ENCODE results near the gene PTPRA. TPM values are rescaled to one million over a fixed set of nuclear protein-coding genes. Genes with fewer than 3 reads are reported as not detected.

PTPRA gene
- total RNA-seq, 1 experiment from 2014 or later = 45.2 TPM

DNA sequence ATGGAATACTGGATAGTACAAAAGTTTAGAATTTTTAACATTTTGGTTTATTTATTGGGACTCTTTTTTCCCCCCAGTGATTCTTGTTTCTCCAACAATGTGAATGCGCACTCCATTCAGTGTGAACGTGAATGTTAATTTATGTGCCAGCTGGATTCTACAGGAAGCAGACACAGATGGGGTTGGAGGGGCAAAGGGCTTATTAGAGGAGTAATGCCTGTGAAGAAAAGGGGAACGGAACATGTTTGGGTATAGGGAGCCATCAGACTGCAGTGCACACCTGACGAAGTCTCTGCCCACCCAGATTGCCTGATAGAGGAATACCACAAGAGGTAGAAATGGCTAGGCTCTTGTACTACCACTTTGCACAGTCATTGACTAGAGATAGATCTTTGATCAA is 48.2 kb downstream of the PTPRA start:
- no peak overlapping the region for H3K23ac ChIP-seq (ENCODE audit: insufficient read length, low read depth, low read length)
- no peak for DNase-seq
- no peak overlapping the region for H2AK5ac ChIP-seq (ENCODE audit: insufficient read length, low read length)
- H3K4ac ChIP-seq (ENCODE audit: low read depth, low read length) = no peak overlapping the region
- H4K20me1 ChIP-seq (ENCODE audit: control insufficient read depth, insufficient read depth, insufficient read length) = no peaks in the 10 kb centered on the region
- no peak overlapping the region for H2BK15ac ChIP-seq (ENCODE audit: low read depth, low read length)
- no peak overlapping the region for H3K27ac ChIP-seq (ENCODE audit: insufficient read length, low read depth, low read length)
- no peak overlapping the region for H3T11ph ChIP-seq (ENCODE audit: low read length)
- peak overlapping the region in 2 of 3 experiments; percentile 12 to 47; a peak in 1 of 7 replicates for H3K27ac Mint-ChIP-seq
- H3K79me2 ChIP-seq (ENCODE audit: insufficient read depth, low read length) = peaks cover 3% of the 10 kb centered on the region; the same call in 1 of the 2 replicates
- WGBS (ENCODE audit: extremely low coverage, insufficient read length, low lambda C conversion rate) = no CpG with 5 or more reads among the region's 4 CpGs
- H3K9ac ChIP-seq (ENCODE audit: extremely low read depth, insufficient read length, low read length) = no peak overlapping the region
- H2BK120ac ChIP-seq (ENCODE audit: low read depth, low read length, poor library complexity, severe bottlenecking) = no peak overlapping the region
- H3K27me3 Mint-ChIP-seq (ENCODE audit: low read depth) = no peaks in the 10 kb centered on the region
- H3K79me1 ChIP-seq (ENCODE audit: insufficient read depth, low read depth, low read length, poor library complexity, severe bottlenecking) = peaks cover 5% of the 10 kb centered on the region
- peaks cover 4 to 25% (median 22%) of the 10 kb centered on the region in 3 experiments; a peak in 6 of 7 replicates for H3K36me3 Mint-ChIP-seq (ENCODE audit: insufficient read depth in 1 of 3, low read depth in 3 of 3)
- no peak overlapping the region for H4K91ac ChIP-seq (ENCODE audit: insufficient read length, low read depth, low read length)
- no peak overlapping the region for H2BK12ac ChIP-seq (ENCODE audit: insufficient read length, low read depth, low read length)
- no peaks in the 10 kb centered on the region for H3K27me3 ChIP-seq (ENCODE audit: insufficient read depth, low read length)
- H3K23me2 ChIP-seq (ENCODE audit: insufficient read length, low read depth, low read length, poor library complexity, severe bottlenecking) = no peaks in the 10 kb centered on the region
- H2BK5ac ChIP-seq (ENCODE audit: insufficient read length, low read length) = no peak overlapping the region
- peaks cover 27 to 32% of the 10 kb centered on the region in 2 experiments for H3K4me1 Mint-ChIP-seq
- no peak overlapping the region for H3K18ac ChIP-seq (ENCODE audit: insufficient read length, low read depth, low read length)
- H3K9me3 ChIP-seq (ENCODE audit: control insufficient read depth, low read depth, low read length) = no peaks in the 10 kb centered on the region
- no peak overlapping the region for H3K56ac ChIP-seq (ENCODE audit: insufficient read length, low read depth, low read length)
- no peak overlapping the region for H4K5ac ChIP-seq (ENCODE audit: insufficient read length, low read depth, low read length)
- H2BK20ac ChIP-seq (ENCODE audit: low read depth, low read length, poor library complexity, severe bottlenecking) = no peak overlapping the region
- H3K4me1 ChIP-seq (ENCODE audit: insufficient read depth, low read length) = peaks cover 12% of the 10 kb centered on the region
- no peak overlapping the region for H2AFZ ChIP-seq (ENCODE audit: low read length)
- H3K4me2 ChIP-seq (ENCODE audit: insufficient read depth, insufficient read length, low read length) = no peak overlapping the region
- TF ChIP-seq, protein P1, sequence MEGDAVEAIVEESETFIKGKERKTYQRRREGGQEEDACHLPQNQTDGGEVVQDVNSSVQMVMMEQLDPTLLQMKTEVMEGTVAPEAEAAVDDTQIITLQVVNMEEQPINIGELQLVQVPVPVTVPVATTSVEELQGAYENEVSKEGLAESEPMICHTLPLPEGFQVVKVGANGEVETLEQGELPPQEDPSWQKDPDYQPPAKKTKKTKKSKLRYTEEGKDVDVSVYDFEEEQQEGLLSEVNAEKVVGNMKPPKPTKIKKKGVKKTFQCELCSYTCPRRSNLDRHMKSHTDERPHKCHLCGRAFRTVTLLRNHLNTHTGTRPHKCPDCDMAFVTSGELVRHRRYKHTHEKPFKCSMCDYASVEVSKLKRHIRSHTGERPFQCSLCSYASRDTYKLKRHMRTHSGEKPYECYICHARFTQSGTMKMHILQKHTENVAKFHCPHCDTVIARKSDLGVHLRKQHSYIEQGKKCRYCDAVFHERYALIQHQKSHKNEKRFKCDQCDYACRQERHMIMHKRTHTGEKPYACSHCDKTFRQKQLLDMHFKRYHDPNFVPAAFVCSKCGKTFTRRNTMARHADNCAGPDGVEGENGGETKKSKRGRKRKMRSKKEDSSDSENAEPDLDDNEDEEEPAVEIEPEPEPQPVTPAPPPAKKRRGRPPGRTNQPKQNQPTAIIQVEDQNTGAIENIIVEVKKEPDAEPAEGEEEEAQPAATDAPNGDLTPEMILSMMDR (conservative IDR thresholded peaks at IDR 0.05) = no peak
- H4K8ac ChIP-seq (replicated peaks; ENCODE audit: insufficient read length, low read depth, low read length) = no peak overlapping the region
- no peak overlapping the region for H3K14ac ChIP-seq (ENCODE audit: insufficient read depth, low read length)
- no peak overlapping the region for H3K4me3 Mint-ChIP-seq
- no peaks in the 10 kb centered on the region for H3K9me3 Mint-ChIP-seq
